ENCODE data around the gene XKRX.

- TF ChIP-seq POLR2A (IDR thresholded peaks at IDR 0.05; ENCODE audit: low read depth, low read length) (no peak), POLR2AphosphoS5 (IDR thresholded peaks at IDR 0.05; ENCODE audit: low read depth, low read length) (no peak), TAF1 (IDR thresholded peaks at IDR 0.05; ENCODE audit: low read depth, low read length) (no peak), SPI1 (IDR thresholded peaks at IDR 0.05; ENCODE audit: low read depth, low read length) (no peak), POU2F2 (IDR thresholded peaks at IDR 0.05; ENCODE audit: low read depth, low read length) (no peak), PAX5 (IDR thresholded peaks at IDR 0.05; ENCODE audit: insufficient read depth, low read length, severe bottlenecking) (no peak)
Observed at GRCh38 chrX:100964362-100964761, 35.6 kb upstream of the XKRX start.
